K562 (cell line): ENCODE data around the gene PMF1. TPM values are rescaled to one million over a fixed set of nuclear protein-coding genes. Genes with fewer than 3 reads are reported as not detected.

ENCODE experiments used
- ATAC-seq: fragments of 200-7000 bp; cut with Tn5 transposase; 3 replicates; pipeline ENCODE4 v1.9.1; 2020; ENCODE audit warnings: moderate library complexity
- BruUV-seq: library from RNA; stranded (reverse); fragments of 400-500 nt; replicated peaks from 2 replicates; lab custom pipeline; 2021; lab: Mats Ljungman, UMichigan
- CTCF ChIA-PET: fragments of 300-600 bp; formaldehyde crosslinking; extraction: SDS; loops from one replicate; lab custom pipeline; 2021; ENCODE audit warnings: low intra/inter-chr PET ratio; lab: Yijun Ruan, JAX
- POLR2A ChIA-PET: fragments of 300-600, 350-650 bp; sonication (Branson Sonifier 250); formaldehyde crosslinking; extraction: SDS; loops from one replicate; lab custom pipeline; 2021; ENCODE audit warnings: antibody characterized with exemption, inconsistent platforms; lab: Yijun Ruan, JAX
- DNase-seq, 4 experiments: peaks; one replicate each; pipeline versions ENCODE4 v3.0.0 to v3.0.0-alpha.2; 2011 to 2018; ENCODE audit warnings: low spot score in 3 of 4, mixed read lengths in 3 of 4; ENCODE audit errors: extremely low read depth in 1 of 4
- FAIRE-seq: peaks from 2 replicates; lab custom pipeline; 2011; peaks lifted over from hg19 to GRCh38; lab: Jason Lieb, UNC
- H2AFZ ChIP-seq: 2 replicates; pipeline ENCODE4 v1.6.0; 2011; ENCODE audit warnings: low read depth, low read length, control low read depth, inconsistent platforms
- H3K27ac ChIP-seq: fragments of 200-600 bp; 3 replicates; pipeline ENCODE4 v1.8.0; 2011; ENCODE audit warnings: low read depth, mild to moderate bottlenecking, control low read depth, inconsistent platforms, low read length, moderate library complexity, mixed read lengths; ENCODE audit errors: extremely low read depth
- H3K27me3 ChIP-seq, 2 experiments: fragments of 300-600 bp in 1 of 2; 2 replicates in 1 of 2; 3 replicates in 1 of 2; pipeline versions ENCODE4 v1.6.0 to v1.8.0; 2011; ENCODE audit warnings: inconsistent platforms in 2 of 2, low read length in 2 of 2, mild to moderate bottlenecking in 1 of 2, mixed read lengths in 1 of 2, moderate library complexity in 1 of 2; ENCODE audit not compliant: control insufficient read depth in 2 of 2, insufficient read depth in 2 of 2
- H3K36me3 ChIP-seq: fragments of 300-600 bp; 3 replicates; pipeline ENCODE4 v1.8.0; 2011; ENCODE audit warnings: mild to moderate bottlenecking, low read length, inconsistent platforms; ENCODE audit not compliant: control insufficient read depth, insufficient read depth
- H3K4me1 ChIP-seq, 2 experiments: fragments of 200-600 bp in 1 of 2; replicated peaks in 1 of 2; 2 replicates in 1 of 2; 3 replicates in 1 of 2; pipeline versions ENCODE4 v1.5.1 to v1.8.0; 2011; ENCODE audit warnings: inconsistent platforms in 2 of 2, low read length in 2 of 2, mild to moderate bottlenecking in 1 of 2, mixed read lengths in 1 of 2, moderate library complexity in 1 of 2; ENCODE audit not compliant: control insufficient read depth in 2 of 2, insufficient read depth in 2 of 2
- H3K4me2 ChIP-seq: 2 replicates; pipeline ENCODE4 v1.6.1; 2011; ENCODE audit warnings: low read length, control low read depth, inconsistent platforms, mixed read lengths; ENCODE audit not compliant: insufficient read depth
- H3K4me3 ChIP-seq: fragments of 200-600 bp; sonication (generic), shearing (Covaris generic); 2 replicates; pipeline ENCODE4 v1.5.1; 2016; ENCODE audit warnings: control low read depth, inconsistent platforms
- H3K79me2 ChIP-seq: fragments of 200-600 bp; 3 replicates; pipeline ENCODE4 v1.8.0; 2011; ENCODE audit warnings: low read length, inconsistent platforms; ENCODE audit not compliant: control insufficient read depth, insufficient read depth
- H3K9ac ChIP-seq, 2 experiments: 2 replicates each; pipeline versions ENCODE4 v1.6.0 to v1.6.1; 2011; ENCODE audit warnings: low read depth in 2 of 2, low read length in 2 of 2, control low read depth in 1 of 2, inconsistent platforms in 1 of 2, mild to moderate bottlenecking in 1 of 2, mixed read lengths in 1 of 2; ENCODE audit not compliant: insufficient read depth in 1 of 2
- H3K9me1 ChIP-seq: one replicate; pipeline ENCODE4 v1.6.0; 2011; ENCODE audit warnings: inconsistent platforms, mild to moderate bottlenecking, low read length, moderate library complexity; ENCODE audit not compliant: control insufficient read depth, insufficient read depth
- H3K9me3 ChIP-seq: replicated peaks from 2 replicates; pipeline ENCODE4 v1.5.1; 2011; ENCODE audit warnings: low read depth, low read length, inconsistent platforms; ENCODE audit not compliant: control insufficient read depth, insufficient read depth
- H4K20me1 ChIP-seq: replicated peaks from 2 replicates; pipeline ENCODE4 v1.6.1; 2011; ENCODE audit warnings: low read length, inconsistent platforms, mixed read lengths; ENCODE audit not compliant: control insufficient read depth, insufficient read depth
- ARID4B ChIP-seq: sonication (generic); formaldehyde crosslinking; IDR thresholded peaks from 2 replicates; pipeline ENCODE4 v1.8.0; 2022; ENCODE audit warnings: mild to moderate bottlenecking, missing genetic modification reagents
- ATF7 ChIP-seq: fragments of 450-650 bp; IDR thresholded peaks from 2 replicates; pipeline ENCODE4 v1.7.1; 2014; ENCODE audit warnings: mild to moderate bottlenecking, moderate library complexity
- CBFA2T3 ChIP-seq: fragments of 450-650 bp; IDR thresholded peaks from 2 replicates; pipeline ENCODE4 v1.6.1; 2017
- EZH2 ChIP-seq: IDR thresholded peaks from 2 replicates; pipeline ENCODE4 v1.6.1; 2012; ENCODE audit warnings: low read depth, mild to moderate bottlenecking, inconsistent platforms, low read length, borderline replicate concordance
- FOSL1 ChIP-seq: fragments of 200-800 bp; sonication (Bioruptor generic); conservative IDR thresholded peaks from 2 replicates; pipeline ENCODE4 v1.6.1; 2016; ENCODE audit warnings: missing genetic modification characterization, missing compliant biosample characterization
- ID3 ChIP-seq, 2 experiments: fragments of 250-450 bp in 1 of 2; fragments of 450-650 bp in 1 of 2; sonication (Bioruptor Pico) in 1 of 2; IDR thresholded peaks; 2 replicates each; pipeline versions ENCODE4 v1.6.1 to v1.8.0; 2016 to 2021; ENCODE audit warnings: mild to moderate bottlenecking in 2 of 2, moderate library complexity in 2 of 2, missing compliant biosample characterization in 1 of 2, missing genetic modification characterization in 1 of 2
- NBN ChIP-seq: fragments of 450-650 bp; IDR thresholded peaks from 2 replicates; pipeline ENCODE4 v1.6.1; 2016; ENCODE audit warnings: low read depth, mild to moderate bottlenecking
- POLR2AphosphoS5 ChIP-seq: IDR thresholded peaks from 2 replicates; pipeline ENCODE4 v1.6.1; 2011; ENCODE audit warnings: mild to moderate bottlenecking, low read depth, low read length, moderate library complexity; ENCODE audit not compliant: control insufficient read depth, insufficient read depth
- RCOR1 ChIP-seq, 2 experiments: IDR thresholded peaks; 2 replicates each; pipeline ENCODE4 v1.6.1; 2012; ENCODE audit warnings: low read depth in 2 of 2, low read length in 2 of 2, borderline replicate concordance in 1 of 2, improper control_type of control experiment in 1 of 2
- SREBF1 ChIP-seq: fragments of 150-350 bp; IDR thresholded peaks from 2 replicates; pipeline ENCODE4 v1.6.1; 2014; ENCODE audit warnings: antibody characterized with exemption, low read depth, low read length, borderline replicate concordance
- THRAP3 ChIP-seq: fragments of 450-650 bp; IDR thresholded peaks from 2 replicates; pipeline ENCODE4 v1.6.1; 2016; ENCODE audit warnings: mild to moderate bottlenecking, inconsistent platforms, borderline replicate concordance
- XRCC5 ChIP-seq: fragments of 200-400 bp; formaldehyde crosslinking; IDR thresholded peaks from 2 replicates; pipeline ENCODE4 v1.6.1; 2017; ENCODE audit warnings: low read depth, mild to moderate bottlenecking, low read length
- WGBS: fragments of 100-300 bp; shearing (Covaris generic); methylation state at CpG from one replicate; pipeline ENCODE4 v1.1.6; 2016; ENCODE audit warnings: low coverage, mixed read lengths; ENCODE audit not compliant: insufficient coverage; ENCODE audit errors: missing lambda C conversion rate; 5-methylcytosine and 5-hydroxymethylcytosine counted together
- in situ Hi-C: fragments of 300-500 bp; cut with MboI; formaldehyde crosslinking; loops from 4 replicates; pipeline ENCODE4 v1.15.0; 2018; ENCODE audit warnings: inconsistent platforms, mixed read lengths
- intact Hi-C: fragments of 100-400 bp; cut with micrococcal nuclease; formaldehyde crosslinking; loops from 2 replicates; pipeline ENCODE4 v1.14.2; 2022
- polyA plus RNA-seq, 8 experiments: library from polyadenylated mRNA; depleted of rRNA in 4 of 8; stranded (reverse) in 5 of 8; unstranded in 3 of 8; fragments of >200 nt; fragmentation: Nextera tagmentation in 2 of 8; fragmentation: Illumina TruSeq in 1 of 8; extraction: Ambion mirVana in 2 of 8; extraction: Trizol in 1 of 8; gene quantifications; 2 replicates each; pipeline versions ENCODE4 v1.2.1 to v1.2.3, GENCODE V29; 2011 to 2014; ENCODE audit warnings: inconsistent platforms in 1 of 8, missing spikeins in 1 of 8
- total RNA-seq, 7 experiments: library from RNA; depleted of rRNA in 6 of 7; stranded (reverse); fragments of >200 nt in 6 of 7; fragmentation: Illumina TruSeq in 2 of 7; extraction: Trizol in 2 of 7; gene quantifications; 2 replicates each; pipeline versions ENCODE4 v1.2.1 to v1.2.3, GENCODE V29; 2011 to 2021; ENCODE audit warnings: low replicate concordance in 1 of 7
- TF ChIP-seq, protein P1 (sequence below), 3 experiments: IDR thresholded peaks in 2 of 3; conservative IDR thresholded peaks in 1 of 3; 2 replicates each; pipeline ENCODE4 v1.5.1; 2011 to 2012; ENCODE audit warnings: low read length in 3 of 3, mild to moderate bottlenecking in 3 of 3, control low read depth in 2 of 3, improper control_type of control experiment in 1 of 3, inconsistent platforms in 1 of 3, low read depth in 1 of 3, mixed read lengths in 1 of 3, moderate library complexity in 1 of 3; ENCODE audit not compliant: insufficient read depth in 2 of 3

PMF1 gene
- total and polyA plus RNA-seq, 9 of the 15 experiments (the other 6 are each of a cell fraction or from before 2014, with no cell fraction given), result 9.4 to 92.9 (median 71.0) TPM

- Histone ChIP-seq H3K79me2 (peaks cover 52% of the 10 kb centered on the region), H4K20me1 (peaks cover 11% of the 10 kb centered on the region; the same call in 1 of the 2 replicates), H3K4me3 (peak overlapping the region; percentile 97), H3K4me2 (peak overlapping the region; percentile 100), H3K27ac (peak overlapping the region; percentile 93), H3K9ac (peak overlapping the region; percentile 91 to 97), H3K36me3 (peaks cover 57% of the 10 kb centered on the region), H2AFZ (no peak overlapping the region), H3K9me3 (no peaks in the 10 kb centered on the region), H3K9me1 (no peaks in the 10 kb centered on the region), H3K4me1 (peaks cover 6 to 10% of the 10 kb centered on the region in 2 experiments; a peak in 4 of 5 replicates), H3K27me3 (no peaks in the 10 kb centered on the region)
- peak; percentile 62 to 85 (median 70) for DNase-seq
- 2% methylated on average over 8 of the region's 8 CpGs for WGBS
- POLR2A ChIA-PET, result interaction anchor here (0.6 to 6.3 kb wide), 10 partner anchors 11 to 157 kb away, joined by 3 to 63 read pairs (median 4); partner anchors contain the start of gene GLMP
- CTCF ChIA-PET, result no interaction called here
- no peak for FAIRE-seq
- no TSS peak for BruUV-seq
- in situ Hi-C loops (no loop called here), intact Hi-C loops (no loop called here)
- peak; percentile 73 for ATAC-seq
- TF ChIP-seq SREBF1, result no peak
- no peak for TF ChIP-seq NBN
- peak; percentile 16; the same call in 1 of the 2 replicates for TF ChIP-seq POLR2AphosphoS5
- TF ChIP-seq ATF7, result peak; percentile 32; the same call in 1 of the 2 replicates
- peak; percentile 47; the same call in 1 of the 2 replicates for TF ChIP-seq XRCC5
- TF ChIP-seq FOSL1 (tag), result no peak
- no peak for TF ChIP-seq EZH2
- TF ChIP-seq RCOR1 (IDR thresholded peaks at IDR 0.05; ENCODE audit: borderline replicate concordance in 1 of 2, low read depth in 2 of 2, low read length in 2 of 2), result peak in 1 of 2 experiments; percentile 52; a peak in 1 of 4 replicates
- TF ChIP-seq, protein P1, sequence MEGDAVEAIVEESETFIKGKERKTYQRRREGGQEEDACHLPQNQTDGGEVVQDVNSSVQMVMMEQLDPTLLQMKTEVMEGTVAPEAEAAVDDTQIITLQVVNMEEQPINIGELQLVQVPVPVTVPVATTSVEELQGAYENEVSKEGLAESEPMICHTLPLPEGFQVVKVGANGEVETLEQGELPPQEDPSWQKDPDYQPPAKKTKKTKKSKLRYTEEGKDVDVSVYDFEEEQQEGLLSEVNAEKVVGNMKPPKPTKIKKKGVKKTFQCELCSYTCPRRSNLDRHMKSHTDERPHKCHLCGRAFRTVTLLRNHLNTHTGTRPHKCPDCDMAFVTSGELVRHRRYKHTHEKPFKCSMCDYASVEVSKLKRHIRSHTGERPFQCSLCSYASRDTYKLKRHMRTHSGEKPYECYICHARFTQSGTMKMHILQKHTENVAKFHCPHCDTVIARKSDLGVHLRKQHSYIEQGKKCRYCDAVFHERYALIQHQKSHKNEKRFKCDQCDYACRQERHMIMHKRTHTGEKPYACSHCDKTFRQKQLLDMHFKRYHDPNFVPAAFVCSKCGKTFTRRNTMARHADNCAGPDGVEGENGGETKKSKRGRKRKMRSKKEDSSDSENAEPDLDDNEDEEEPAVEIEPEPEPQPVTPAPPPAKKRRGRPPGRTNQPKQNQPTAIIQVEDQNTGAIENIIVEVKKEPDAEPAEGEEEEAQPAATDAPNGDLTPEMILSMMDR (IDR thresholded peaks at IDR 0.05 in 2 of 3, conservative IDR thresholded peaks at IDR 0.05 in 1 of 3; ENCODE audit: insufficient read depth in 2 of 3, low read depth in 1 of 3, low read length in 3 of 3), result peak; percentile 15 to 54 (median 42); a peak in 3 of 6 replicates
- no peak for TF ChIP-seq ID3 (CRISPR knock-in tag; IDR thresholded peaks at IDR 0.05)
- no peak for TF ChIP-seq ID3 (tag; IDR thresholded peaks at IDR 0.05)
- TF ChIP-seq THRAP3, result no peak
- TF ChIP-seq CBFA2T3, result peak; percentile 55
- TF ChIP-seq ARID4B (CRISPR knock-in tag), result peak; percentile 98
Measured at GRCh38 chr1:156281281-156281680, 68.5 kb downstream of the PMF1 start.
